Brain microvascular endothelial cell (primary cell): Measurements from ENCODE around the gene SUCLG2.

Experiments
- DNase-seq: peaks from one replicate; pipeline ENCODE4 v3.0.0-alpha.2; 2020
- H3K27ac ChIP-seq: fragments of 250-450 bp; sonication (Bioruptor Pico); 2 replicates; pipeline ENCODE4 v1.5.1; 2020; ENCODE audit warnings: mild to moderate bottlenecking, moderate library complexity
- H3K27me3 ChIP-seq: fragments of 250-450 bp; sonication (Bioruptor Pico); replicated peaks from 2 replicates; pipeline ENCODE4 v1.5.1; 2020; ENCODE audit warnings: mild to moderate bottlenecking
- H3K36me3 ChIP-seq: fragments of 250-450 bp; sonication (Bioruptor Pico); replicated peaks from 2 replicates; pipeline ENCODE4 v1.5.1; 2020; ENCODE audit warnings: mild to moderate bottlenecking
- H3K4me3 ChIP-seq: 2 replicates; pipeline ENCODE4 v1.5.1; 2011; ENCODE audit warnings: low read depth, mild to moderate bottlenecking, control low read depth, low read length, moderate library complexity
- in situ Hi-C: cut with HindIII; loops from 2 replicates; pipeline ENCODE4 v1.10.0; 2017; ENCODE audit warnings: low sequenced_read_pairs, low pct_ligation_motif_present
- TF ChIP-seq, protein P1 (sequence below): IDR thresholded peaks from 2 replicates; pipeline ENCODE4 v1.5.1; 2011; ENCODE audit warnings: low read depth, mild to moderate bottlenecking, moderate library complexity, low read length, control low read depth, inconsistent platforms; ENCODE audit errors: missing control alignments

SUCLG2 gene

DNA sequence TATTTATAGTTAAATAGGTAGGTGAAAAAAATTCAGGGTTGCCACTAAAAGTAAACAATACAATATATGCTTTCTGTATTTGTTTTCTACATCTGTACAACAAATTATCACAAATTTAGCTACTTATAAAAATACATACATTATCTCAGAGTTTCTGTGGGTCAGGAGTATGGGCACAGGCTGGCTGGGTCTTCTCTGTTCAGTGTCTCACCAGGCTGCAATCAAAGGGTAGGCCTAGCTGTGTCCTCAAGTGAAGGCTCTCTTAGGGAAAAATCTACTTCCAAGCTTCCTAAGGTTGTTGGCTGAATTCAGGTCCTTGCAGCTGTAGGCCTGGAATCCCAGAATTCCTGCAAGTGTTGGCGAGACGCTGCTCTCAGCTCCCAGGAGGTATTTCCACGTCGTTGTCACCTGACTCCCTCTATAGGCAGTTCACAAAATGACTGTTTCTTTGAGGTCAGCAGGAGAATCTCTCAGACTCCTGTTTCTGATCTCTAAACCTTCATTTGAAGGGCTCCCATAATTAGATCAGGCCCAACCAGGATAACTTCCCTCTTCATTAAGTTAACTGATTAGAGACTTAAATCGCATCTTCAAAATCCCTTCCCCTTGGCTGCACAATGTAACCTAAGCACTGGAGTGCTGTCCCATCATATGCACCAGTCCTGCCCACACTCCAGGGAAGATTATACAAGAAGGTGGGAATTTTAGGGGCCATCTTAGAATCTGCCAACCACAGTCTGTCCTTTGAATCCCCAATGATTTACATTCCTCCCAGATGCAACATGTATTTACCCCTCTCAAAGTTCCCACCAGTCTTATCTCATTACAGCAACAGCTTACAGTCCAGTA lies 296.6 kb downstream of the SUCLG2 start:
- in situ Hi-C loops: no loop called here

DNA sequence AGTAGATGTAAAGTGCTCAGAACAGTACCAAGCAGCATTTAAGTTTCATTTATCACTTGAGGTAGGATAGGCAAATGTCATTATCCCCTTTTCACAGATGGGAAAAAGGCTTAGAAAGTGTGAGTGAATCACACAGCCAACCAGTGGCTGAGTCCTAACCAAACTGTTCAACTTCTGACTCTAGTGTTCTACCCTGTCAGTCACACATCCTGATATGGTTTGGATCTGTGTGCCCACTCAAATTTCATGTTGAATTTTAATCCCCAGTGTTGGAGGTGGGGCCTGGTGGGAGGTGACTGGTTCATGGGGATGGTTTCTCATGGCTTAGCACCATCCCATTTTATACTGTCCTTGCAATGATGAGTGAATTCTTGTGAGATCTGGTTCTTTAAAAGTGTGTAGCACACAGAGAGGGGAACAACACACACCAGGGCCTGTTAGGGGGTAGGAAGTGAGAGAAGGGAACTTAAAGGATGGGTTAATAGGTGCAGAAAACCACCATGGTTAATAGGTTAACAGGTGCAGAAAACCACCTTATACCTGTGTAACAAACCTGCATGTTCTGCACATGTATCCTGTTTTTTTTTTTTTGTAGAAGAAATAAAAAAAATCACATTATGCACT lies 304.7 kb downstream of the SUCLG2 start:
- no peak overlapping the region for H3K27ac ChIP-seq
- DNase-seq: peak; percentile 68
- in situ Hi-C loops: no loop called here
- no peaks in the 10 kb centered on the region for H3K27me3 ChIP-seq
- TF ChIP-seq, protein P1, sequence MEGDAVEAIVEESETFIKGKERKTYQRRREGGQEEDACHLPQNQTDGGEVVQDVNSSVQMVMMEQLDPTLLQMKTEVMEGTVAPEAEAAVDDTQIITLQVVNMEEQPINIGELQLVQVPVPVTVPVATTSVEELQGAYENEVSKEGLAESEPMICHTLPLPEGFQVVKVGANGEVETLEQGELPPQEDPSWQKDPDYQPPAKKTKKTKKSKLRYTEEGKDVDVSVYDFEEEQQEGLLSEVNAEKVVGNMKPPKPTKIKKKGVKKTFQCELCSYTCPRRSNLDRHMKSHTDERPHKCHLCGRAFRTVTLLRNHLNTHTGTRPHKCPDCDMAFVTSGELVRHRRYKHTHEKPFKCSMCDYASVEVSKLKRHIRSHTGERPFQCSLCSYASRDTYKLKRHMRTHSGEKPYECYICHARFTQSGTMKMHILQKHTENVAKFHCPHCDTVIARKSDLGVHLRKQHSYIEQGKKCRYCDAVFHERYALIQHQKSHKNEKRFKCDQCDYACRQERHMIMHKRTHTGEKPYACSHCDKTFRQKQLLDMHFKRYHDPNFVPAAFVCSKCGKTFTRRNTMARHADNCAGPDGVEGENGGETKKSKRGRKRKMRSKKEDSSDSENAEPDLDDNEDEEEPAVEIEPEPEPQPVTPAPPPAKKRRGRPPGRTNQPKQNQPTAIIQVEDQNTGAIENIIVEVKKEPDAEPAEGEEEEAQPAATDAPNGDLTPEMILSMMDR: no peak
- no peak overlapping the region for H3K4me3 ChIP-seq
- H3K36me3 ChIP-seq: no peaks in the 10 kb centered on the region

More for the DNA sequence above, 296.6 kb downstream of the SUCLG2 start:
- no peak overlapping the region for H3K27ac ChIP-seq
- TF ChIP-seq, protein P1: peak; percentile 66
- no peaks in the 10 kb centered on the region for H3K36me3 ChIP-seq
- H3K4me3 ChIP-seq: no peak overlapping the region
- DNase-seq: peak; percentile 21
- no peaks in the 10 kb centered on the region for H3K27me3 ChIP-seq

- no peak for DNase-seq
- Histone ChIP-seq H3K36me3 (no peaks in the 10 kb centered on the region), H3K27ac (no peak overlapping the region), H3K27me3 (no peaks in the 10 kb centered on the region), H3K4me3 (no peak overlapping the region)
- TF ChIP-seq, protein P1: no peak
- in situ Hi-C loops: no loop called here
These were observed 308.3 kb downstream of the SUCLG2 start for GRCh38 chr3:67346081-67346480.

- Histone ChIP-seq H3K4me3 (no peak overlapping the region), H3K27ac (no peak overlapping the region), H3K36me3 (no peaks in the 10 kb centered on the region), H3K27me3 (no peaks in the 10 kb centered on the region)
- TF ChIP-seq, protein P1: no peak
- no peak for DNase-seq
- in situ Hi-C loops: no loop called here
These were observed 318.6 kb downstream of the SUCLG2 start for GRCh38 chr3:67335813-67336212.

- in situ Hi-C loops: no loop called here
These were observed 319.8 kb downstream of the SUCLG2 start for GRCh38 chr3:67334588-67334987.

More at GRCh38 chr3:67334588-67334987, 319.8 kb downstream of the SUCLG2 start:
- no peak overlapping the region for H3K4me3 ChIP-seq
- no peaks in the 10 kb centered on the region for H3K27me3 ChIP-seq
- no peak overlapping the region for H3K27ac ChIP-seq
- H3K36me3 ChIP-seq: no peaks in the 10 kb centered on the region
- no peak for DNase-seq
- TF ChIP-seq, protein P1: no peak
